Endodermal cell (in vitro differentiated cells): ENCODE data around the gene PI4KA. TPM values are rescaled to one million over a fixed set of nuclear protein-coding genes. Genes with fewer than 3 reads are reported as not detected.

Experiments used
- DNase-seq: peaks from one replicate; pipeline ENCODE4 v3.0.0-alpha.2; 2017
- H3K27ac ChIP-seq: 2 replicates; pipeline ENCODE4 v1.5.1; 2013; ENCODE audit warnings: mild to moderate bottlenecking, low read depth, low read length, moderate library complexity
- H3K27me3 ChIP-seq: 2 replicates; pipeline ENCODE4 v1.6.1; 2013; ENCODE audit warnings: mild to moderate bottlenecking, low read length, moderate library complexity; ENCODE audit not compliant: insufficient read depth, control insufficient read depth, poor library complexity, severe bottlenecking
- H3K36me3 ChIP-seq: 2 replicates; pipeline ENCODE4 v1.7.0; 2013; ENCODE audit warnings: mild to moderate bottlenecking, low read length, moderate library complexity; ENCODE audit not compliant: control insufficient read depth, insufficient read depth
- H3K4me1 ChIP-seq: one replicate; pipeline ENCODE4 v1.7.0; 2013; ENCODE audit warnings: low read length; ENCODE audit not compliant: control insufficient read depth, insufficient read depth
- H3K4me3 ChIP-seq: 2 replicates; pipeline ENCODE4 v1.5.1; 2013; ENCODE audit warnings: mild to moderate bottlenecking, low read length, moderate library complexity
- H3K9ac ChIP-seq: 2 replicates; pipeline ENCODE4 v1.6.1; 2013; ENCODE audit warnings: mild to moderate bottlenecking, low read length, moderate library complexity; ENCODE audit not compliant: poor library complexity, severe bottlenecking; ENCODE audit errors: extremely low read depth
- H3K9me3 ChIP-seq: 2 replicates; pipeline ENCODE4 v1.6.1; 2013; ENCODE audit warnings: mild to moderate bottlenecking, low read length, moderate library complexity; ENCODE audit not compliant: control insufficient read depth
- H3K27ac Mint-ChIP-seq: 2 replicates; pipeline ENCODE4 v1.8.0; 2020; ENCODE audit warnings: mixed read lengths
- H3K27me3 Mint-ChIP-seq: 2 replicates; pipeline ENCODE4 v1.8.0; 2021; ENCODE audit warnings: mild to moderate bottlenecking, mixed read lengths; ENCODE audit not compliant: insufficient read depth
- H3K36me3 Mint-ChIP-seq: 2 replicates; pipeline ENCODE4 v1.8.0; 2020; ENCODE audit warnings: low read depth, mixed read lengths
- H3K4me1 Mint-ChIP-seq: 2 replicates; pipeline ENCODE4 v1.8.0; 2020; ENCODE audit warnings: mixed read lengths
- H3K4me3 Mint-ChIP-seq: 2 replicates; pipeline ENCODE4 v1.8.0; 2020; ENCODE audit warnings: mild to moderate bottlenecking, moderate library complexity, mixed read lengths
- H3K9me3 Mint-ChIP-seq: 2 replicates; pipeline ENCODE4 v1.8.0; 2020; ENCODE audit warnings: mild to moderate bottlenecking, mixed read lengths
- CTCF ChIP-seq: fragments of 200-600 bp; sonication (generic); conservative IDR thresholded peaks from 2 replicates; pipeline ENCODE4 v1.5.0; 2021; ENCODE audit warnings: antibody characterized with exemption, mild to moderate bottlenecking
- WGBS, 2 experiments: methylation state at CpG; one replicate each; pipeline versions ENCODE4 v1.1.5 to v1.1.7; 2013; ENCODE audit warnings: missing lambda C conversion rate in 2 of 2, mixed read lengths in 1 of 2; ENCODE audit not compliant: insufficient coverage in 1 of 2, insufficient read length in 1 of 2; 5-methylcytosine and 5-hydroxymethylcytosine counted together
- total RNA-seq, 2 donors: library from RNA; stranded (reverse); fragmentation: NEBNext Ultra II Directional in 1 of 2; extraction: Animal tissue kit (Norgen Biotek cat#: 25700) in 1 of 2; gene quantifications; 2 replicates in 1 of 2; 3 replicates in 1 of 2; pipeline ENCODE4 v1.2.1, GENCODE V29; 2021

Gene PI4KA
- total RNA-seq, 2 donors from 2014 or later = 49.0 to 62.0 TPM

- H3K27ac Mint-ChIP-seq = no peak overlapping the region
- Histone ChIP-seq H3K27me3 (no peaks in the 10 kb centered on the region), H3K27ac (no peak overlapping the region), H3K4me1 (no peaks in the 10 kb centered on the region), H3K4me3 (no peak overlapping the region), H3K36me3 (peaks cover 54% of the 10 kb centered on the region), H3K9me3 (no peaks in the 10 kb centered on the region), H3K9ac (no peak overlapping the region)
- DNase-seq = no peak
- H3K36me3 Mint-ChIP-seq = peaks cover 55% of the 10 kb centered on the region
- no peaks in the 10 kb centered on the region for H3K4me1 Mint-ChIP-seq
- no peak overlapping the region for H3K4me3 Mint-ChIP-seq
- no peak for TF ChIP-seq CTCF
- H3K27me3 Mint-ChIP-seq = no peaks in the 10 kb centered on the region
- WGBS, 2 experiments = 89 to 97% methylated on average over 3 of the region's 5 CpGs
- H3K9me3 Mint-ChIP-seq = no peaks in the 10 kb centered on the region
These were observed 46.5 kb downstream of the PI4KA start for GRCh38 chr22:20811971-20812660.

- 100% methylated on average over 1 of the region's 1 CpG for WGBS, 2 experiments
- H3K4me3 ChIP-seq = no peak overlapping the region
- DNase-seq = no peak
- Mint-ChIP-seq H3K4me1 (peaks cover under 1% of the 10 kb centered on the region), H3K27ac (peak overlapping the region; percentile 49), H3K9me3 (no peaks in the 10 kb centered on the region), H3K36me3 (peaks cover 56% of the 10 kb centered on the region), H3K27me3 (no peaks in the 10 kb centered on the region), H3K4me3 (no peak overlapping the region)
- no peak for TF ChIP-seq CTCF
- no peaks in the 10 kb centered on the region for H3K27me3 ChIP-seq
- no peaks in the 10 kb centered on the region for H3K9me3 ChIP-seq
- no peaks in the 10 kb centered on the region for H3K4me1 ChIP-seq
- H3K27ac ChIP-seq = no peak overlapping the region
- peaks cover 62% of the 10 kb centered on the region for H3K36me3 ChIP-seq
- no peak overlapping the region for H3K9ac ChIP-seq
These were observed 47.4 kb downstream of the PI4KA start for GRCh38 chr22:20811171-20811570.

GRCh38 chr22:20810645-20811044 lies 48.0 kb downstream of the PI4KA start:
- Mint-ChIP-seq H3K27me3 (no peaks in the 10 kb centered on the region), H3K4me1 (peaks cover 5% of the 10 kb centered on the region), H3K4me3 (no peak overlapping the region), H3K9me3 (no peaks in the 10 kb centered on the region), H3K27ac (no peak overlapping the region), H3K36me3 (peaks cover 61% of the 10 kb centered on the region)
- H3K9ac ChIP-seq = no peak overlapping the region
- peaks cover 65% of the 10 kb centered on the region for H3K36me3 ChIP-seq
- no peak for TF ChIP-seq CTCF
- no peaks in the 10 kb centered on the region for H3K4me1 ChIP-seq
- no peaks in the 10 kb centered on the region for H3K27me3 ChIP-seq
- H3K4me3 ChIP-seq = no peak overlapping the region
- no peaks in the 10 kb centered on the region for H3K9me3 ChIP-seq
- 88 to 96% methylated on average over 7 to 9 of the region's 9 CpGs for WGBS, 2 experiments
- H3K27ac ChIP-seq = no peak overlapping the region
- DNase-seq = no peak
